ENCODE results near the gene ADAMTS1.

Gene ADAMTS1

DNA sequence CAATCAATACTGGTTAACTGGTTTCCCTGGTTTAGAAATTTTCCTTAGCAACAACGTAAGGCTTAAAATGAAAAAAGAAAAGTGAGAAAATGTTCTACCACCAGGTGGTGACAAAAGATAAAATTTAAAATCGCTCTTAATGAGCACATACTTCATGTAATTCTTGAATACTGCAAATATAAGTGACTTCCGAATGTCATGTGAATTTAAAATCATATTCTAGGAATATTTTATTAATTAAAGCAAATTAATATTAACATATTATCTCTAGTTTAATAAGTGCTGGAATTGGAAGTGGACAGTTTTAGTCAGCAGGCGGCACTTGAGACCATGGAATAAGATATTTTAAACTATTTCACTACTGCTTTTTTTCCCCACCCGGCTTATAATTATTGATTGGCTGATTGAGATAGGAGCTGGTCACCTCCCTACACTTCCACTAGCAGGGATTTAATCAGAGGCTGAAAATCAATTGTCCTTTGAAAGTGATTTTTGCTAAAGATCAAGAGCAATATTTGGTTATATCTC is 5.0 kb upstream of the ADAMTS1 start:
- peak; percentile 66 for DNase-seq (ENCODE audit: low read depth)
- no peak overlapping the region for H3K4me3 ChIP-seq (ENCODE audit: low read depth, low read length)
- TF ChIP-seq, protein P1, sequence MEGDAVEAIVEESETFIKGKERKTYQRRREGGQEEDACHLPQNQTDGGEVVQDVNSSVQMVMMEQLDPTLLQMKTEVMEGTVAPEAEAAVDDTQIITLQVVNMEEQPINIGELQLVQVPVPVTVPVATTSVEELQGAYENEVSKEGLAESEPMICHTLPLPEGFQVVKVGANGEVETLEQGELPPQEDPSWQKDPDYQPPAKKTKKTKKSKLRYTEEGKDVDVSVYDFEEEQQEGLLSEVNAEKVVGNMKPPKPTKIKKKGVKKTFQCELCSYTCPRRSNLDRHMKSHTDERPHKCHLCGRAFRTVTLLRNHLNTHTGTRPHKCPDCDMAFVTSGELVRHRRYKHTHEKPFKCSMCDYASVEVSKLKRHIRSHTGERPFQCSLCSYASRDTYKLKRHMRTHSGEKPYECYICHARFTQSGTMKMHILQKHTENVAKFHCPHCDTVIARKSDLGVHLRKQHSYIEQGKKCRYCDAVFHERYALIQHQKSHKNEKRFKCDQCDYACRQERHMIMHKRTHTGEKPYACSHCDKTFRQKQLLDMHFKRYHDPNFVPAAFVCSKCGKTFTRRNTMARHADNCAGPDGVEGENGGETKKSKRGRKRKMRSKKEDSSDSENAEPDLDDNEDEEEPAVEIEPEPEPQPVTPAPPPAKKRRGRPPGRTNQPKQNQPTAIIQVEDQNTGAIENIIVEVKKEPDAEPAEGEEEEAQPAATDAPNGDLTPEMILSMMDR (conservative IDR thresholded peaks at IDR 0.05; ENCODE audit: low read depth, low read length), result peak; percentile 66

DNA sequence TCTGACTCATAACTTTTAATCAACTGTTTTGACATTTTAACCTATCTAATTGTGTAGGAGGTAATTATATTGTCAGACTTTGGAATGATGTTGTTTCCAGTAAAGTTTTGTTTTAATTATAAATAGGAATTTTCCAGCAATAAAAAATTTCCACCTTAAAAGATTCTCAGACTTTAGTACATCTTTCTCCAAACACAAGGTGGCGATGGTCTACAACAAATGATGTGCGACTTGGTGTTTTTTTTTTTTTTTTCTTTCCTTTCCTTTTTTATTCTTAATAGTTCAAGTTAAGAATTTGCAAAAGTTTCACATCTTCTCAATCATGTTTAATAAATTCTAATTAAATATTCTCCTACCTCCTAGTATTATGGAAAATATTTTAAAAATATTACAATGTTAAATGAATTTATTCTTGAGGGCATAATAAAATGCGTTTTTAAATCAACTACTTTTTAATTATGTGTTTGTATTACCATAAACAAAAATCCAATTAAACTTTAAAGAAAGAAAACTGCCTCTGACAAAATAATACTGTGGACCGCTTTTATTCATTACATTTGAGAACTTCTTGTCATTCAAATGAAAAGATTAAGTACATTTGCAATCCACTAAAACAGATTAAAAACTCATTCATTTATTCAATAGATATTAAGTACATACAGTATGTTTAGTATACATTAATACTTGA is 4.4 kb upstream of the ADAMTS1 start:
- peak; percentile 86 for DNase-seq (ENCODE audit: low read depth)
- TF ChIP-seq, protein P1 (conservative IDR thresholded peaks at IDR 0.05; ENCODE audit: low read depth, low read length), result peak; percentile 59

DNA sequence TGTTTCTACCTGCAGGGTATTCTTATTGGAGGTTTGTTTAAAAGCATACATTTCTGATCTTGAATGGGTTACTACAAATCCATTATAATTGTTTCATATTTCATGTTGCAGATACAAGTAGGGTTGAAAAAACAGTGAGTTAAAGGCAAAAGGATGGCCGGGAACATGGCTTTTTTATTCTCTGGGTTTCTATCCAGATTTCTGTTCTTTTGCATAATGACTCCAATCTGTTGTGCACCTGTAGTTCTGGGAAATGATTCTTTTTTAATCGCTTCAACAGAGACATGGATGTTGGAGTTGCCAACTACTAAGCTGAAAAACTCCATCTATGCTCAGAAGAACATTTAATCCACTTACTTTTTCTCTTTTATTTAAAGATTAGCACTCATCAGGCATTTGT is 2.7 kb upstream of the ADAMTS1 start:
- TF ChIP-seq, protein P1 (conservative IDR thresholded peaks at IDR 0.05; ENCODE audit: low read depth, low read length), result no peak
- DNase-seq (ENCODE audit: low read depth), result no peak
- H3K4me3 ChIP-seq (ENCODE audit: low read depth, low read length), result no peak overlapping the region

More for the DNA sequence above, 4.4 kb upstream of the ADAMTS1 start:
- H3K4me3 ChIP-seq (ENCODE audit: low read depth, low read length), result no peak overlapping the region

DNA sequence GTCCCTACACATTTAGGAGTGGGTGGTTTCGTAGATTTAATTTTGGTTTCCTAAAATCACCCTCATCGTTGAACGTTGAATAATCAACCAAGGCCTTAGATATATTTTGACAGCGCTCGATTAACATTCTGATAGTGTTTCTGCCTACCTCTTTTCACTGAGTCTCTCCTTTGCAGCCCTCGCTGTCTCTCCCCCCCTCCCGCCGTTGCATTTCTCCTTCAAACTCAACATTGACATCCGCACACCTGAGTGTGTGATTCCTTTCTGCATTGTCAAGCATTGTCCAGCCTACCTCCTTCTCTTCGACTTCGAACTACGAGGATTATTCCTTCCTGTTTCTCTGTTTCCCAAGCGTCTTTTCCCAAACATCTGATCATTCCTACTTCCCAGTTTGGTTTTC is 1.8 kb upstream of the ADAMTS1 start:
- TF ChIP-seq, protein P1 (conservative IDR thresholded peaks at IDR 0.05; ENCODE audit: low read depth, low read length), result no peak
- H3K4me3 ChIP-seq (ENCODE audit: low read depth, low read length), result peak overlapping the region; percentile 72
- no peak for DNase-seq (ENCODE audit: low read depth)

DNA sequence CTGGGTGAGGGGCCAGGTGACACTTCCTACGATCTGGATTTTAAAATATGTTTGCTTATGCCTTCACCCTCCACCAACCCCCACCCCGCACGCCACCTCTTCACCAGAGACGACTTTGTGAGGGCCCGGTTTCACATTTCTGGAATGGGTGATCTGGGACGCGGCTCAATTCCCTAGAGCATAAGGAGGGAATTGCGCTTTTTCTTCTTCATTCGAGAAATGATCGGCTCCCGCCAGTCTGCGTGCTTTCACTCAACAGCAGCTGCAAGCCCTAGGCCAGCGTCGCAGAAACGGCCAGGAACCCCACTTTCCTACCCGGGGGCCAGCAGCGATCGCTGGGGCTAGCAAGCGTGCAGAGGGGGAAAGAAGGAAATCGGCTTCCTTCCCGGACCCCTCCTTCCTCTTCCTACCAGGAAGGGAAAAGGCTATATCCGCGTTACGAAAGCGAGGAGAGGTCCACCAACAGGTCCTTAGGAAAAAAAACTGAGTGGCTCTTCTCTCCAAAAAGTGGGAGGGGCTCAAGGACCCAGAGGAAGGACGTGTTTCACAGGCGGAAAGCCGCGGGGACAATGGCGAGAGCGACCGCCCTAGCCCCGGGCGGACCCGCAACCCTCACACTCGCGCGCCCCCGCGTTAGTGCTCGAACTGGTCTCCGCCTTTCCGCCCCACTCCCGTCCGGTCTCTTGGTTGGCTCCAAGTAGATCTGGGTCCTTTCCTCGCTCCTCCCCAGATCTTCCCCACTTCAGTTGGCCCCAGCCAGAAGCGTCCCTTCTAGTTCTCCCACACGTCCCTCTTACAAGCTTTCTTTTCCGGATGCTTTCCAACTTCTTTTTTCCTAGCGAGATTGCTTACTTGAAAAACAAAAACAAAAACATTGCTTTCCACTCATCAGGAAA is 1.1 kb upstream of the ADAMTS1 start:
- TF ChIP-seq, protein P1 (conservative IDR thresholded peaks at IDR 0.05; ENCODE audit: low read depth, low read length), result peak; percentile 21

DNA sequence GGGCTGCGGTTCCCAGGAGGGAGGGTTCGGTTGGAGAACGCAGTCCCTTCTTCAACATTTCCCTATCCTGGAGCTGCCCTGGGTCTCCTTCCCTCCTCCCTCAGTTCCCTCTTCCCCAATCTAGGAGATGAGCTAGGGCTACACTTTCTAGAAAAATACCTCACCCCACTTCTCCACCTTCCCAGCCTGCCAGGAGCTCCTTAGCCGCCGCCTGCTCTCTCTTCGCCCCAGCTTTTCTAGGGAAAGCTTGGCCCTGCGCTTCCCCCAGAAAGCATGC is 488 bp upstream of the ADAMTS1 start:
- DNase-seq (ENCODE audit: low read depth), result peak; percentile 26
- H3K4me3 ChIP-seq (ENCODE audit: low read depth, low read length), result peak overlapping the region; percentile 72
- TF ChIP-seq, protein P1 (conservative IDR thresholded peaks at IDR 0.05; ENCODE audit: low read depth, low read length), result peak; percentile 0

More for the DNA sequence above, 1.1 kb upstream of the ADAMTS1 start:
- peak; percentile 70 for DNase-seq (ENCODE audit: low read depth)
- H3K4me3 ChIP-seq (ENCODE audit: low read depth, low read length), result peak overlapping the region; percentile 72
